ENCODE results near the gene BLTP3A.
"Not testable (repeated sequence)": the region's sequence is repeated elsewhere in the genome, so short reads cannot be mapped to it uniquely, and the experiment has no call there.

Gene BLTP3A

GRCh38 chr6:34791701-34792604 is at the start of gene BLTP3A:
Gene BLTP3A (plus strand): TSS chr6:34792083. CDS start chr6:34792251, 168 bp downstream.
- DNase-seq, result peak; percentile 87

- no peak for DNase-seq
Observed at GRCh38 chr6:34742094-34742493, 49.8 kb upstream of the BLTP3A start.

- DNase-seq, result no peak
Observed at GRCh38 chr6:34743625-34744293, 48.1 kb upstream of the BLTP3A start.

- not testable (repeated sequence) for DNase-seq
Observed at GRCh38 chr6:34744294-34744647, 47.6 kb upstream of the BLTP3A start.

GRCh38 chr6:34745277-34746103 is 46.4 kb upstream of the BLTP3A start:
- no peak for DNase-seq

GRCh38 chr6:34746104-34746846 is 45.6 kb upstream of the BLTP3A start:
- DNase-seq, result no peak

GRCh38 chr6:34748757-34749156 is 43.1 kb upstream of the BLTP3A start:
- DNase-seq, result no peak

- DNase-seq, result peak; percentile 64
Observed at GRCh38 chr6:34756513-34756856, 35.4 kb upstream of the BLTP3A start.

GRCh38 chr6:34757687-34758274 is 34.1 kb upstream of the BLTP3A start:
- no peak for DNase-seq

GRCh38 chr6:34760108-34760507 is 31.8 kb upstream of the BLTP3A start:
- DNase-seq, result no peak

- DNase-seq, result not testable (repeated sequence)
Observed at GRCh38 chr6:34761681-34762080, 30.2 kb upstream of the BLTP3A start.

GRCh38 chr6:34768148-34768547 is 23.7 kb upstream of the BLTP3A start:
- DNase-seq, result no peak

- DNase-seq, result no peak
Observed at GRCh38 chr6:34771727-34772126, 20.2 kb upstream of the BLTP3A start.

GRCh38 chr6:34772940-34773339 is 18.9 kb upstream of the BLTP3A start:
- no peak for DNase-seq

- no peak for DNase-seq
Observed at GRCh38 chr6:34773916-34774315, 18.0 kb upstream of the BLTP3A start.

- DNase-seq, result no peak
Observed at GRCh38 chr6:34774967-34775366, 16.9 kb upstream of the BLTP3A start.

- not testable (repeated sequence) for DNase-seq
Observed at GRCh38 chr6:34785375-34785774, 6.5 kb upstream of the BLTP3A start.

GRCh38 chr6:34787152-34787551 is 4.7 kb upstream of the BLTP3A start:
- not testable (repeated sequence) for DNase-seq

GRCh38 chr6:34788111-34788510 is 3.8 kb upstream of the BLTP3A start:
- no peak for DNase-seq

- DNase-seq, result peak; percentile 80
Observed at GRCh38 chr6:34791164-34791700, 651 bp upstream of the BLTP3A start.

GRCh38 chr6:34792605-34793500 is 970 bp downstream of the BLTP3A start:
- peak; percentile 62 for DNase-seq

Data from NCI-H82 (cell line).